ENCODE results near the gene ATP13A5. TPM values are rescaled to one million over a fixed set of nuclear protein-coding genes. Genes with fewer than 3 reads are reported as not detected.

The ATP13A5 gene
- total and polyA plus RNA-seq, 5 donors, result 0.07 TPM; not detected in 4

GRCh38 chr3:193253986-193254660, 124.4 kb downstream of the ATP13A5 start:
- ATAC-seq, result no peak

DNA sequence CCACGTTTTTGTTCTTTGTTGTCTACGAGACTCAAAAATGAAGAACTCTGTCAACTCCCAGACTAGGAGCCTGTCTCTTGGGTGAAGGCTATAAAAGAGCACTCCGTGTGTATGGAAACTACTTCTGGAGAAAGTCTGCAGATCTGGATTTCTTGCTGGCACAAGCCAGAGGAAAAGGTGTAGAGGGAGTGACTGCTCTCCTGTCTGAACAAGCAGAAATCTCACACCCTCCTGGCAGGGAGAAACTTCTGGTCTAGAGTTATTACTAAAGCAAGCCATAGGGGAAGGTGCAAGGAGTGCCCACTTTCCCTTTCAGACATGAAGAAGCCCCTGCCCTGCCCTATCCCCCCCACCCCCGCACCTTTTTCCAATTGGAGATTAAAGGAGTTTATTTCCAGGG, 128.1 kb downstream of the ATP13A5 start:
- no peak overlapping the region for H3K27ac ChIP-seq (ENCODE audit: low read length)
- peaks cover 2% of the 10 kb centered on the region for H3K9me3 ChIP-seq (ENCODE audit: control insufficient read depth, low read length)
- no peaks in the 10 kb centered on the region for H3K4me1 ChIP-seq (ENCODE audit: control insufficient read depth, insufficient read depth, low read length)
- 88% methylated on average over 4 of the region's 4 CpGs for WGBS
- no peak overlapping the region for H3K4me3 ChIP-seq (ENCODE audit: low read length)
- H3K27me3 ChIP-seq (ENCODE audit: control insufficient read depth, insufficient read depth), result no peaks in the 10 kb centered on the region
- intact Hi-C loops (cut with DNase I), result no loop called here
- DNase-seq (no peak), ATAC-seq (no peak)

More at GRCh38 chr3:193253986-193254660, 124.4 kb downstream of the ATP13A5 start:
- Histone ChIP-seq H3K27me3 (ENCODE audit: control insufficient read depth, insufficient read depth) (no peaks in the 10 kb centered on the region), H3K4me1 (ENCODE audit: control insufficient read depth, insufficient read depth, low read length) (no peaks in the 10 kb centered on the region), H3K9me3 (ENCODE audit: control insufficient read depth, low read length) (no peaks in the 10 kb centered on the region), H3K4me3 (ENCODE audit: low read length) (no peak overlapping the region), H3K27ac (ENCODE audit: low read length) (no peak overlapping the region)
- intact Hi-C loops (cut with DNase I), result no loop called here
- 53% methylated on average over 3 of the region's 3 CpGs for WGBS
- DNase-seq, result no peak

- intact Hi-C loops (cut with DNase I), result no loop called here
- H3K9me3 ChIP-seq (ENCODE audit: control insufficient read depth, low read length), result peaks cover 2% of the 10 kb centered on the region
- no peaks in the 10 kb centered on the region for H3K4me1 ChIP-seq (ENCODE audit: control insufficient read depth, insufficient read depth, low read length)
- DNase-seq (no peak), ATAC-seq (no peak)
- H3K4me3 ChIP-seq (ENCODE audit: low read length), result no peak overlapping the region
- H3K27me3 ChIP-seq (ENCODE audit: control insufficient read depth, insufficient read depth), result no peaks in the 10 kb centered on the region
- WGBS, result 97% methylated on average over 2 of the region's 2 CpGs
- no peak overlapping the region for H3K27ac ChIP-seq (ENCODE audit: low read length)
These were observed 129.6 kb downstream of the ATP13A5 start for GRCh38 chr3:193248848-193249468.

GRCh38 chr3:193243571-193243970, 135.0 kb downstream of the ATP13A5 start:
- peaks cover 1% of the 10 kb centered on the region for H3K4me1 ChIP-seq (ENCODE audit: control insufficient read depth, insufficient read depth, low read length)
- peaks cover 2% of the 10 kb centered on the region for H3K9me3 ChIP-seq (ENCODE audit: control insufficient read depth, low read length)
- no peak for ATAC-seq
- no peaks in the 10 kb centered on the region for H3K27me3 ChIP-seq (ENCODE audit: control insufficient read depth, insufficient read depth)
- no peak overlapping the region for H3K27ac ChIP-seq (ENCODE audit: low read length)
- WGBS, result 89% methylated on average over 3 of the region's 3 CpGs
- intact Hi-C loops (cut with DNase I), result no loop called here
- H3K4me3 ChIP-seq (ENCODE audit: low read length), result no peak overlapping the region
- DNase-seq, result no peak

DNA sequence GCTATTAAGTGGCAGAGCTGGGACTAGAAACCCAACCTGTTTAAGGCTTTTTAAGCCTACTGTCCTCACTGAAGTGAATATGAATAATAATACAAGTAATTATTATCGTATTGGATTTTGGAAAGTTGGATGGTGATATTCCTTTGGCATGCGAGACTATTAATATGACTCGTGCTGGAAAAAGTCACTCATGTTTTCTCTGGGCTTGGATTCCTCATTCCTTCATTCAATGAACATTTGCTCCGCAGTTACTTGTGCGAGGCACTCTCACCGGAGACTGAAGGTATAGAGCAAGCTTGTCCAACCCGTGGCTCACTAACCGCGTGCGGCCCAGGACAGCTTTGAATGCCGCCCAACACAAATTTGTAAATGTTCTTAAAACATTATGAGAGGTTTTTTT, 136.8 kb downstream of the ATP13A5 start:
- DNase-seq (no peak), ATAC-seq (no peak)
- WGBS, result 74% methylated on average over 11 of the region's 11 CpGs
- H3K9me3 ChIP-seq (ENCODE audit: control insufficient read depth, low read length), result no peaks in the 10 kb centered on the region
- peaks cover 1% of the 10 kb centered on the region for H3K4me1 ChIP-seq (ENCODE audit: control insufficient read depth, insufficient read depth, low read length)
- H3K4me3 ChIP-seq (ENCODE audit: low read length), result peak overlapping the region; percentile 41
- intact Hi-C loops (cut with DNase I), result no loop called here
- H3K27me3 ChIP-seq (ENCODE audit: control insufficient read depth, insufficient read depth), result no peaks in the 10 kb centered on the region
- peak overlapping the region; percentile 78 for H3K27ac ChIP-seq (ENCODE audit: low read length)

DNA sequence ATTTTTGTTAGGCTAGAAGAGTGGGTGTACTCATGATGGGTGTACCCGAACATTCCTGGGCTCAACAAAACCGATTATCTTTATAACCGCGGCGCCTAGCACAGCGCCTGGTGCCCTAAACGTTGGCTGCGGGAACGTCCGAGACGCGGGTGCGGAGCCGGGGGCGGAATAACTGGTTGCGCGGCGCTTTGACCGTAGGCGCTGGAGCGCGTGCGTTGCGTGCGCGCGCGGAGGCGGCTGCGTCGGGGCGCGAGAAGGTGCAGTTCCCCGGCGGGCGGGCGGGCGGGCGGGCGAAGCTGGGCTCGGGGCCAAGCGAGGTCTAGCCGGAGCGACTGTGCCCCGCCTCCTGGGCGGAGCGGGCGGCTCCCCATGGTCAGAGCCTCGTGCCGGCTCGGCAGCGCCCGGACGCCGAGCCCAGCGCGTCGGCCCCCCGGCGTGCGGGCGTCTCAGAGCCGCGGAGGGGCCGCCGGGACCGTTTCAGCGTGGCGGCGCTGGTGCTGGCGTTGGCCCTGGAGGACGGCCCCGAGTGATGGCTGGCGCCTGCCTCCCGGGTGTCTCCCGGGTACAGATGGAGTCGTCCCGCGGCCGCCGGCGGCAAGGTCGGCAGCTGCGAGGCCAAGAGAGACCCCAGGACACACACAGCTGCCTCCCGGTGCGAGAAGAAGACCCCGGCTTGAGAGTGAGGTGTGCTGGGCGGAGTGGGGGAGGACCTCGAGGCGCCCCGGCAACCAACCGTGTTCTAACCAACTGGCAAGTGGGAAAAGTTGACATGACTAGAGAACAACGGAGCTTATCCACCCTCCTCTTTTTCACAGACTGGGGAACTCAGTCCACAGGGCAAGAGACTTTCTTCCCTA, 137.5 kb downstream of the ATP13A5 start, which contains the start of gene PLAAT1:
TSS of gene PLAAT1 (plus strand) at position 373 of the 857 bp plus-strand sequence. CDS start 14,429 bp downstream, outside the sequence.
- H3K27ac ChIP-seq (ENCODE audit: low read length), result peak within 1 kb of the TSS; percentile 96
- no peaks in the 10 kb centered on the region for H3K9me3 ChIP-seq (ENCODE audit: control insufficient read depth, low read length)
- intact Hi-C loops (cut with DNase I), result no loop called here
- peaks cover 1% of the 10 kb centered on the region for H3K4me1 ChIP-seq (ENCODE audit: control insufficient read depth, insufficient read depth, low read length)
- ATAC-seq, result peak; percentile 96 to 98
- peak; percentile 82 to 90 (median 89) for DNase-seq
- peak within 1 kb of the TSS; percentile 41 for H3K4me3 ChIP-seq (ENCODE audit: low read length)
- under 1% methylated on average over 93 of the region's 93 CpGs for WGBS
- H3K27me3 ChIP-seq (ENCODE audit: control insufficient read depth, insufficient read depth), result no peaks in the 10 kb centered on the region

GRCh38 chr3:193240436-193240849, 138.1 kb downstream of the ATP13A5 start:
- no peaks in the 10 kb centered on the region for H3K9me3 ChIP-seq (ENCODE audit: control insufficient read depth, low read length)
- peak overlapping the region; percentile 41 for H3K4me3 ChIP-seq (ENCODE audit: low read length)
- peak in 2 of 3 donors; percentile 31 to 36 for DNase-seq
- no peaks in the 10 kb centered on the region for H3K27me3 ChIP-seq (ENCODE audit: control insufficient read depth, insufficient read depth)
- intact Hi-C loops (cut with DNase I), result no loop called here
- under 1% methylated on average over 9 of the region's 9 CpGs for WGBS
- peak overlapping the region; percentile 96 for H3K27ac ChIP-seq (ENCODE audit: low read length)
- ATAC-seq, result peak; percentile 34 to 50
- peaks cover 1% of the 10 kb centered on the region for H3K4me1 ChIP-seq (ENCODE audit: control insufficient read depth, insufficient read depth, low read length)

DNA sequence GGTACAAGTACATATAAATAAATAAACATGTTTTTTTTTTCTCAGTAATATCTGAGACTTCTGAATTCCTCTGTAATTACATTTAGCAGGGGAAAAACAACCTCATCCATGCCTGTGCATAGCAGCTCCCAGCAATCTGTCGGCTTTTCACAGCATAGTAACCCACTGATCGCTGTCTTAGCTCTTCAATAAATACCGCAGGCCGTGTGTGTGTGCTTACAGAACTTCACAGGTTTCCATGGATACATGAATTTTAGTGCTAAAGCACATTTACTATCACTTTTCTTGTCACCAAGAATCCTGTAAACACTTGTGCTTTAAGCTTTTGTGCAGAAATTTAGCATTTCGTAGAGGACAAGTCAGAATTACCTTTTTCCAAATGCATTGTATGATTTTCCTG, 141.5 kb downstream of the ATP13A5 start:
- intact Hi-C loops (cut with DNase I), result no loop called here
- H3K27me3 ChIP-seq (ENCODE audit: control insufficient read depth, insufficient read depth), result no peaks in the 10 kb centered on the region
- DNase-seq, result no peak
- no peaks in the 10 kb centered on the region for H3K4me1 ChIP-seq (ENCODE audit: control insufficient read depth, insufficient read depth, low read length)
- no peak overlapping the region for H3K27ac ChIP-seq (ENCODE audit: low read length)
- no peak for ATAC-seq
- 68% methylated on average over 5 of the region's 5 CpGs for WGBS
- no peaks in the 10 kb centered on the region for H3K9me3 ChIP-seq (ENCODE audit: control insufficient read depth, low read length)
- H3K4me3 ChIP-seq (ENCODE audit: low read length), result no peak overlapping the region

DNA sequence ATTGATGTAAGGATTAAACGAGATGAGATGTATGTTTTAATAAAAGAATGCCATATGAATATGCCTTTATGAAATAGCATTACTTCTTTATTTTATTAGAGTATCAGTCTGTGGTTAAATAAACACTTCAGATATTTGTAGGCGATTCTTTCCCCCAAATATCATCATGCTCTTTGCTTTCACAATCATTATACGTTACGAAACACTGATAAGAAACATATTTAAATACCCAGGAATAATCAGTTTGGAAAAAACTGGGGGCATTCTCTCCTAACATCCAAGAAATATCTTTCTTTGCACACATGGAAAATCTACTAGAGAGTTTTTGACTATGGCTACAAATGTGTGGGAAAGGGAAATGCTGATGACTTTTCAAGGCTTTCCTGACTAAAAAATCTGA, 142.0 kb downstream of the ATP13A5 start:
- Histone ChIP-seq H3K9me3 (ENCODE audit: control insufficient read depth, low read length) (no peaks in the 10 kb centered on the region), H3K4me3 (ENCODE audit: low read length) (no peak overlapping the region), H3K27me3 (ENCODE audit: control insufficient read depth, insufficient read depth) (no peaks in the 10 kb centered on the region), H3K27ac (ENCODE audit: low read length) (no peak overlapping the region), H3K4me1 (ENCODE audit: control insufficient read depth, insufficient read depth, low read length) (no peaks in the 10 kb centered on the region)
- 48% methylated on average over 4 of the region's 4 CpGs for WGBS
- intact Hi-C loops (cut with DNase I), result no loop called here
- no peak for ATAC-seq
- DNase-seq, result no peak

- 59% methylated on average over 6 of the region's 6 CpGs for WGBS
- no peak for DNase-seq
- intact Hi-C loops (cut with DNase I), result no loop called here
These were observed 147.4 kb downstream of the ATP13A5 start for GRCh38 chr3:193231201-193231600.

DNA sequence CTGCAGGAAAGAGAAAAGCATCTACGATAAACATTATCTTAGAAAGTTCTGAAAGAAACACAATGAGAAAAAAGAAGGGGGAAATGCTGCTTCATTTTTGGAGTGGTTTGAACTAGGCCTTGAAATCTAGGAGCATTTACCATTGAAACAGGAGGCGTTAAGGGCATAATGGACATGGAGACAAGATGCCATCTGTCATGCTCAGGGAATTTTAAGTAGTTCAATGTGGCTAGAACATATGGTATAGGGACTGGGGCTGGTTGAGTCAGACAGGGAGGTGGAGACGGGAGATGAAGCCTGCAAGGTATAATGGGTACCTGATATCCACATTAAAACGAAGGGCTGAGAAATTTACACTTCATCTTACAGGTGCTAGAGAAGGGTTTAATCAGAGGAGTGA, 147.9 kb downstream of the ATP13A5 start:
- no peak overlapping the region for H3K27ac ChIP-seq (ENCODE audit: low read length)
- H3K4me3 ChIP-seq (ENCODE audit: low read length), result no peak overlapping the region
- H3K27me3 ChIP-seq (ENCODE audit: control insufficient read depth, insufficient read depth), result no peaks in the 10 kb centered on the region
- 79% methylated on average over 4 of the region's 4 CpGs for WGBS
- intact Hi-C loops (cut with DNase I), result no loop called here
- no peaks in the 10 kb centered on the region for H3K4me1 ChIP-seq (ENCODE audit: control insufficient read depth, insufficient read depth, low read length)
- DNase-seq, result no peak
- H3K9me3 ChIP-seq (ENCODE audit: control insufficient read depth, low read length), result no peaks in the 10 kb centered on the region
- no peak for ATAC-seq

More at GRCh38 chr3:193231201-193231600, 147.4 kb downstream of the ATP13A5 start:
- Histone ChIP-seq H3K4me3 (ENCODE audit: low read length) (no peak overlapping the region), H3K9me3 (ENCODE audit: control insufficient read depth, low read length) (no peaks in the 10 kb centered on the region), H3K27ac (ENCODE audit: low read length) (no peak overlapping the region), H3K4me1 (ENCODE audit: control insufficient read depth, insufficient read depth, low read length) (no peaks in the 10 kb centered on the region), H3K27me3 (ENCODE audit: control insufficient read depth, insufficient read depth) (no peaks in the 10 kb centered on the region)
- ATAC-seq, result no peak
